Activated naive CD8-positive, alpha-beta T cell treated with anti-CD3 and anti-CD28 coated beads, Interleukin-2, amount 50 U/mL, for 24 hours (primary cell): ENCODE results near the gene YDJC.
"Not testable (repeated sequence)": the region's sequence is repeated elsewhere in the genome, so short reads cannot be mapped to it uniquely, and the experiment has no call there.

Experiments
- ATAC-seq: fragments of 150-1000 bp; cut with Tn5 transposase; one replicate; pipeline ENCODE4 v1.10.0; 2021
- DNase-seq: peaks from one replicate; pipeline ENCODE4 v3.0.0; 2021
- H3K27ac Mint-ChIP-seq: one replicate; pipeline ENCODE4 v1.8.0; 2021; ENCODE audit warnings: mild to moderate bottlenecking, mixed read lengths
- H3K27me3 Mint-ChIP-seq: one replicate; pipeline ENCODE4 v1.8.0; 2021; ENCODE audit warnings: mixed read lengths
- H3K36me3 Mint-ChIP-seq: one replicate; pipeline ENCODE4 v1.8.0; 2021; ENCODE audit warnings: low read depth, mixed read lengths
- H3K4me1 Mint-ChIP-seq: one replicate; pipeline ENCODE4 v1.8.0; 2021; ENCODE audit warnings: mixed read lengths
- H3K4me3 Mint-ChIP-seq: one replicate; pipeline ENCODE4 v1.8.0; 2021; ENCODE audit warnings: mild to moderate bottlenecking, moderate library complexity, mixed read lengths
- H3K9me3 Mint-ChIP-seq: one replicate; pipeline ENCODE4 v1.8.0; 2021; ENCODE audit warnings: mixed read lengths

YDJC gene, protein sequence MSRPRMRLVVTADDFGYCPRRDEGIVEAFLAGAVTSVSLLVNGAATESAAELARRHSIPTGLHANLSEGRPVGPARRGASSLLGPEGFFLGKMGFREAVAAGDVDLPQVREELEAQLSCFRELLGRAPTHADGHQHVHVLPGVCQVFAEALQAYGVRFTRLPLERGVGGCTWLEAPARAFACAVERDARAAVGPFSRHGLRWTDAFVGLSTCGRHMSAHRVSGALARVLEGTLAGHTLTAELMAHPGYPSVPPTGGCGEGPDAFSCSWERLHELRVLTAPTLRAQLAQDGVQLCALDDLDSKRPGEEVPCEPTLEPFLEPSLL

DNA sequence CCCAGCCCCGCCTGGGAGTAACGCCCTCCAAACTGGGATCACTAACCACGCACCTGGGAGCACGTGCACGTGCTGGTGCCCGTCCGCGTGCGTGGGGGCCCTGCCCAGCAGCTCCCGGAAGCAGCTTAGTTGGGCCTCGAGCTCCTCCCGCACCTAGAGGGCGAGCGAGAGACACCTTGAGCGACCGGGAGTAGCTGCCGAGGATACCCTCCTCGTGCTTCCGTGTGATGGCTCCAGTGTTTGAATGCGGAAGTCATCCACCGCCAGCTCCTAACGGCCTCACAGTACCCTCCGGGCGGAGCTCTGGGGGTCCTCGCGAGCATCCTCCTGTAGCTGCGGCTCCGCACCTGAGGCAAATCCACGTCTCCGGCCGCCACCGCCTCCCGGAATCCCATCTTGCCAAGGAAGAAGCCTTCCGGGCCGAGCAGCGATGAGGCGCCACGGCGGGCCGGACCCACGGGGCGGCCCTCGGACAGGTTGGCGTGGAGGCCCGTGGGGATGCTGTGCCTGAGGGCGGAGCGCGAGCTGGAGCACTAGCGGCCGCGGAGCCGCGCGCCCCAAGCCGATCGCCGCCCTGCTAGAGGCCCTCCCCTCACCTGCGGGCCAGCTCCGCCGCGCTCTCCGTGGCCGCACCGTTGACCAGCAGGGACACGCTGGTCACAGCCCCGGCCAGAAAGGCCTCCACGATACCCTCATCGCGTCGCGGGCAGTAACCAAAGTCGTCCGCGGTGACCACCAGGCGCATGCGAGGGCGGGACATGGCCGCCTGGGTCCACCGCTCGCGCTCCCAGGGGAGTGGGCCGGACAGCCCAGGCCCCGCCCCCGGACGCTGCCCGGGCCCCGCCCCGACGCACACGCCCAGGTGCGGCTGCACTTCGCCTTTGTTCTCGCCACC is at the start of gene YDJC:
Gene YDJC, minus strand, starts transcription at position 768 of the 895 bp plus-strand sequence. Its CDS starts 8 bp downstream, at position 760.
- Mint-ChIP-seq H3K9me3 (no peaks in the 10 kb centered on the region), H3K4me1 (peaks cover 45% of the 10 kb centered on the region), H3K36me3 (peaks cover 20% of the 10 kb centered on the region), H3K27me3 (no peaks in the 10 kb centered on the region), H3K27ac (peak within 1 kb of the TSS; percentile 93), H3K4me3 (peak within 1 kb of the TSS; percentile 87)
- peak; percentile 98 for DNase-seq
- peak; percentile 84 for ATAC-seq

DNA sequence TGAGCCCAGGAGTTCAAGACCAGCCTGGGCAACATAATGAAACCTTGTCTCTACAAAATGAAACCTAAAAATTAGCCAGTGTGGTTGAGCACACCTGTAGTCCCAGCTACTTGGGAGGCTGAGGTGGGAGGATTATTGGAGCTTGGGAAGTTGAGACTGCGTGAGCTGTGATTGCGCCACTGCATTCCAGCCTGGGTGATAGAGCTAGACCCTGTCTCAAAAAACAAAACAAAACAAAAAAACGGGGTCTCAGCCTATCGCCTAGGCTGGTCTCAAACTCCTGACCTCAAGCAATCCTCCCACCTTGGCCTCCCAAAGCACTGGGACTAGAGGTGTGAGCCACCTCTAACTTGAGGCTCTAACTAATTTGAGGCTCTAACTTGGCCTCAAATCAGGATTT is 49.6 kb upstream of the YDJC start:
- Mint-ChIP-seq H3K27ac (no peak overlapping the region), H3K36me3 (peaks cover 30% of the 10 kb centered on the region), H3K9me3 (no peaks in the 10 kb centered on the region), H3K27me3 (no peaks in the 10 kb centered on the region), H3K4me1 (peaks cover 1% of the 10 kb centered on the region), H3K4me3 (no peak overlapping the region)
- DNase-seq, result no peak
- no peak for ATAC-seq

GRCh38 chr22:21678842-21679241 is 49.0 kb upstream of the YDJC start:
- not testable (repeated sequence) for ATAC-seq, H3K27ac Mint-ChIP-seq, H3K27me3 Mint-ChIP-seq, H3K4me1 Mint-ChIP-seq, H3K9me3 Mint-ChIP-seq, H3K4me3 Mint-ChIP-seq, DNase-seq
- H3K36me3 Mint-ChIP-seq, result peaks cover 32% of the 10 kb centered on the region

GRCh38 chr22:21677606-21678443 is 48.0 kb upstream of the YDJC start:
- H3K27ac Mint-ChIP-seq, result no peak overlapping the region
- peaks cover 1% of the 10 kb centered on the region for H3K4me1 Mint-ChIP-seq
- ATAC-seq (no peak), DNase-seq (no peak)
- no peaks in the 10 kb centered on the region for H3K27me3 Mint-ChIP-seq
- H3K4me3 Mint-ChIP-seq, result no peak overlapping the region
- no peaks in the 10 kb centered on the region for H3K9me3 Mint-ChIP-seq
- H3K36me3 Mint-ChIP-seq, result peaks cover 31% of the 10 kb centered on the region

DNA sequence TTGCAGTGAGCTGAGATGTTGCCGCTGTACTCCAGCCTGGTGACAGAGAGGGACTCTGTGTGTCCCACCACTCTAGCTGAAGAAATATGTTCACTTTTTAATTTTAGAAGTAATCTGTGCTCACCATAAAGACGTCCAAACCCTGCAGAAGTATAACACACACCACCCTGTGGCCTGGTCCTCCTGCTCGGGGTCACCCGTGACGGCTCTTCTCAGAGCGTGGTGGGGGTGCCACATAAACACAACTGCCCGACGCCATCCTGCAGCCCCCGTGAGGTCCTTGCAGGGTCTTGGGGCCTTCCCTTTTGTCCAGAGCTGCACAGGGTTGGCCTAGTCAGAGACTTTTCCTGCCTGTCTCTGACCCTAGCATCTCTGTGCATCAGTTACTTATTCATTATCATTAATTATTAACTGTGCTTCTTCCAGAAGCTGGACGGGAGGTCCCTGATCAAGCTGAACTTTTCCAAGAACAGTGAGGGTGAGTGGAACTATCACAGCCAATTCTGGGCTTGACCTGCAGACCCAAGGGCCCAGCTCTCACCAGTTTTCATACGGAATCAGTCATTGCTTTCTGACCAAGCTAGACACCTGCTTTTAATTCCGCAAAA is 44.9 kb upstream of the YDJC start:
- Mint-ChIP-seq H3K27ac (no peak overlapping the region), H3K36me3 (peaks cover 36% of the 10 kb centered on the region), H3K4me1 (peaks cover 2% of the 10 kb centered on the region), H3K9me3 (no peaks in the 10 kb centered on the region), H3K4me3 (no peak overlapping the region), H3K27me3 (no peaks in the 10 kb centered on the region)
- DNase-seq (no peak), ATAC-seq (no peak)

DNA sequence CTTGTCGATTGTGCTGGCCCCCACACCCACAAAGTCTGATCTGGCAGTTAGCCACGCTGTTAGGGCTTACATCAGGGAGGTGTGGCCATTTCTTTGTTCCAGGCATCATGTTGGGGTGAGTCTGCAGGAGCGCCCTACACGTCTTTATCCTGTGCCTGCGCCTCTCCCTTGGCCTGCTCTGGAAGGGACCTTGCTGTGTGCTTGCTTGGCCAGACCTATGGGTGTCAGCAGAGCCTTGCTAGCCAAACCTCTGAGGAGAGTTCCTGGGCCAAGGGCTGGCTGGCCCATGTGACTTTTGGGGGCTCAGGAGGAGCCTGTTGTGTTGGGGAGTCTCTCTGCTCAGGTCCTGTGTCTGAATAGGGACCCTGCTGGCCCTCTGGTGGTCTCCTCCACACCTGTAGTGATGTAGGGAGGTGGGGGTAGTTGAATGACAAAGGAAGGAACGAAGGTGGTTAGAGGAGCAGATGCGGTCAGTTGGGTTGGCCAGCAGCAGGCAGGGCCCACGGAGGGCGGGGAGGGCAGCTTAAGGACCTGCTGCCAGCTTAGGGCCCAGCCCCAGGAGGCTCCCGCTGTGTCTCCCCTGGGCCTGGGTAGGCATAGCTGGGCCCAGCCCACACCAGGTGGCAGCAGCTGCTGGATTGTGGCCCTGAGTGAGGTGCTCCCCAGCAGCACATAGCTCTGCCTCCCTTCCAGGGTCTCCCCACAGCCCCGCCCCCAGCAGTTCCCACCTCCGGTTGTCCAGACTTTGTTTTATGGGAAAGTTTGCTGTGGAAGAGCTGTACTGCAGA is 43.9 kb upstream of the YDJC start:
- peaks cover 37% of the 10 kb centered on the region for H3K36me3 Mint-ChIP-seq
- H3K27ac Mint-ChIP-seq, result no peak overlapping the region
- DNase-seq (no peak), ATAC-seq (no peak)
- H3K4me3 Mint-ChIP-seq, result no peak overlapping the region
- no peaks in the 10 kb centered on the region for H3K9me3 Mint-ChIP-seq
- no peaks in the 10 kb centered on the region for H3K27me3 Mint-ChIP-seq
- peaks cover 5% of the 10 kb centered on the region for H3K4me1 Mint-ChIP-seq

DNA sequence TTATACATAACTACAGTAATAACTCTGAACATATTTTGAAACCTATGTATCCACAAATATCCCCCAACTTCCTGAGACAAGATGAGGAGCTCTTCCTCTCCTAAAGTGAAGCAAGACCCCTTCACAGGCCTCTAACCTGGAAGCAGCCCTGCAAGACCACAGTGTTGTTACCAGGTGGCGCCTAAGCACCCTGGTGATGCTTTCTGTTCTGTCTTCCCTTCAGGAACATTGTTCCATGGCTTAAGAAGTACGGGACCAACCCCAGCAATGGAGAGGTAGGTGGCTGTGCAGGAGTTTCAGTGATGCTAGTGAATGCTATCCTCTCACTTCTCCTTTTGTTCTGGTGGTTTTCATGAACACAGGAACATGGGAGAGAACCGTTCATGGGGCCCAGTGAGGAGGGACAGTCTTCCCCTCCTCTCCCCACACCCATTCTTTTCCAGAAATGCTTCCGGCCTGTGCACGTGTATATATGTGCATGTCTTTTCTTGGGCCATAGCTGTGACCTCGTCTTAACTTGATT is 42.3 kb upstream of the YDJC start:
- no peaks in the 10 kb centered on the region for H3K9me3 Mint-ChIP-seq
- H3K27me3 Mint-ChIP-seq, result no peaks in the 10 kb centered on the region
- DNase-seq (no peak), ATAC-seq (no peak)
- H3K4me3 Mint-ChIP-seq, result no peak overlapping the region
- peaks cover 14% of the 10 kb centered on the region for H3K4me1 Mint-ChIP-seq
- no peak overlapping the region for H3K27ac Mint-ChIP-seq
- peaks cover 32% of the 10 kb centered on the region for H3K36me3 Mint-ChIP-seq

DNA sequence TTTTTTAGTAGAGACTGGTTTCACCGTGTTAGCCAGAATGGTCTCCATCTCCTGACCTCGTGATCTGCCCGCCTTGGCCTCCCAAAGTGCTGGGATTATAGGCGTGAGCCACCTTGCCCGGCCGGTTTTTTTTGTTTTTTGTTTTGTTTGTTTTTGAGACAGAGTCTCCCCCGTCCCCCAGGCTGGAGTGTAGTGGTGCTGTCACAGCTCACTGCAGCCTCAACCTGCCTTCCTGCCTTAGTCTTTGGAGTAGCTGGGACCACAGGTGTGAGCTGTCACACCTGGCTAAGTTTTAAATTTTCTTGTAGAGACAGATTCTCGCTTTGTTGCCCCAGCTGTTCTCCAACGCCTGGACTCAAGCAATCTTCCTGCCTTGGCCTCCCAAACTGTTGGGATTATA is 39.2 kb upstream of the YDJC start:
- peaks cover 31% of the 10 kb centered on the region for H3K4me1 Mint-ChIP-seq
- ATAC-seq (no peak), DNase-seq (no peak)
- peaks cover 14% of the 10 kb centered on the region for H3K36me3 Mint-ChIP-seq
- H3K4me3 Mint-ChIP-seq, result no peak overlapping the region
- H3K9me3 Mint-ChIP-seq, result no peaks in the 10 kb centered on the region
- H3K27me3 Mint-ChIP-seq, result no peaks in the 10 kb centered on the region
- H3K27ac Mint-ChIP-seq, result no peak overlapping the region

DNA sequence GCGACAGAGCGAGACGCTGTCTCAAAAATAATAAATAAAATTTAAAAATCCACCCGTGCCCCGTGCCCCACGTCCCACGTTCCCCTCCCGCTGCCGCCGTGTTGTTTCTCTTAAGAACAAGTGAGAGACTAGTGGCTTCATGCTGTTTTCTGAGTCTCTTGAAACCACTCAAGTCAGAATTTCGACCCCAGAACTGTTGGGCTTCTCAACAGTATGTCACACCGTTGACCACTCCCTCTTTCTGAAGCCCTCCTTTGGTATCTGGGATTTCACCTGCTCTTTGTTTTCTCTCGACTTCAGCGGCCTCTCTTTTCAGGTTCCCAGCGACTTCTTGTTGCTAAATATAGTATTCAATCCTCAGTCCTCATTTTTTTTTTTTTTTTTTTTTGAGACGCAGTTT is 37.0 kb upstream of the YDJC start:
- Mint-ChIP-seq H3K4me3 (peak overlapping the region; percentile 98), H3K4me1 (peaks cover 31% of the 10 kb centered on the region), H3K36me3 (peaks cover 10% of the 10 kb centered on the region), H3K9me3 (no peaks in the 10 kb centered on the region), H3K27me3 (no peaks in the 10 kb centered on the region), H3K27ac (peak overlapping the region; percentile 96)
- DNase-seq, result no peak
- ATAC-seq, result no peak

DNA sequence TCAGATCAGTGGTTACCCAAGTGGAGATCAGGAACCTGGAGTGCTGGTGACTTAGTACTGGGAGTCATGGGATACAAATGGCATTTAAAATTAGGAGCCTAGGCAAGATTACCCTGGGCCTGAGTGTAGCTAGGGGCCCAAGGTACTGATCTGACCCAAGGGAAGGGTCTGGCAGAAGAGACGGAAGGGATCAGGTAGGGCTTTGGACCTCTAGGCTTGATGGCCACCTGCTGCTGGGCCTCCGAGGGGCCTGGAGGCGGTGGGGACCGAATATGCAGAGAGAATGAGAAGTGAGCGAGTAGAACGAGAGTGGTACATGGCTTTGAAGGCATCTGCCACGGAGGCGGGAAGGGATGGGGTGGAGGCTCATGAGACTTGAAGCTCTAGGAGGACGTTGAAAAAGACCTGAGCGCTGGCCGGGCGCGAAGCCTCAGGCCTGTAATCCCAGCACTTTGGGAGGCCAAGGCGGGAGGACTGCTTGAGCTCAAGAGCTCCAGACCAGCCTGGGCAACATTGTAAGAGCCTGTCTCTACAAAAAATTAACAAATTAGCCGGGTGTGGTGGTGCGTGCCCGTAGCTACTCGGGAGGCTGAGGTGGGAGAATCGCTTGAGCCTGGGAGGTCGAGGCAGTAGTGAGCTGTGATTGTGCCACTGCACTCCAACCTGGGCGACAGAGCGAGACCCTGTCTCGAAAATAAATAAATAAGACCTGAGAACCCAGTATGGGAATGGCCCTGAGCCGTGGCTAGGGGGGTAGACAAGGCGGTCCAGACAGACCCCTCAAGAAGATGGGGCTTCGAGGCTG is 35.4 kb upstream of the YDJC start:
- no peaks in the 10 kb centered on the region for H3K9me3 Mint-ChIP-seq
- ATAC-seq, result no peak
- no peaks in the 10 kb centered on the region for H3K27me3 Mint-ChIP-seq
- H3K4me3 Mint-ChIP-seq, result peak overlapping the region; percentile 98
- peaks cover 31% of the 10 kb centered on the region for H3K4me1 Mint-ChIP-seq
- H3K27ac Mint-ChIP-seq, result peak overlapping the region; percentile 96
- no peak for DNase-seq
- peaks cover 10% of the 10 kb centered on the region for H3K36me3 Mint-ChIP-seq

- Mint-ChIP-seq H3K27me3 (no peaks in the 10 kb centered on the region), H3K9me3 (no peaks in the 10 kb centered on the region), H3K27ac (no peak overlapping the region), H3K36me3 (peaks cover 7% of the 10 kb centered on the region), H3K4me3 (no peak overlapping the region), H3K4me1 (peaks cover 26% of the 10 kb centered on the region)
- DNase-seq (no peak), ATAC-seq (no peak)
Observed at GRCh38 chr22:21663738-21664137, 33.9 kb upstream of the YDJC start.

- Mint-ChIP-seq H3K27ac (no peak overlapping the region), H3K4me1 (peaks cover 23% of the 10 kb centered on the region), H3K36me3 (peaks cover 4% of the 10 kb centered on the region), H3K9me3 (no peaks in the 10 kb centered on the region), H3K4me3 (no peak overlapping the region), H3K27me3 (no peaks in the 10 kb centered on the region)
- DNase-seq (no peak), ATAC-seq (no peak)
Observed at GRCh38 chr22:21661991-21662390, 32.2 kb upstream of the YDJC start.

- no peak overlapping the region for H3K4me3 Mint-ChIP-seq
- H3K4me1 Mint-ChIP-seq, result peaks cover 24% of the 10 kb centered on the region
- DNase-seq, result no peak
- H3K27me3 Mint-ChIP-seq, result no peaks in the 10 kb centered on the region
- H3K36me3 Mint-ChIP-seq, result peaks cover under 1% of the 10 kb centered on the region
- ATAC-seq, result no peak
- H3K27ac Mint-ChIP-seq, result no peak overlapping the region
- no peaks in the 10 kb centered on the region for H3K9me3 Mint-ChIP-seq
Observed at GRCh38 chr22:21660904-21661303, 31.1 kb upstream of the YDJC start.
